Naive B cell (primary cell): ENCODE measurements around the gene KCNQ1. TPM values are rescaled to one million over a fixed set of nuclear protein-coding genes. Genes with fewer than 3 reads are reported as not detected.

ENCODE experiments used
- ATAC-seq, 2 donors: fragments of 150-1000 bp; cut with Tn5 transposase; 2 replicates each; pipeline ENCODE4 v1.10.0; 2021; ENCODE audit warnings: low read depth in 2 of 2, mild to moderate bottlenecking in 2 of 2, moderate library complexity in 2 of 2
- DNase-seq: peaks from one replicate; pipeline ENCODE4 v3.0.0; 2022
- H3K27ac Mint-ChIP-seq, 6 donors: one replicate each; pipeline ENCODE4 v1.8.0; 2020 to 2022; ENCODE audit warnings: mild to moderate bottlenecking in 6 of 6, mixed read lengths in 6 of 6, moderate library complexity in 5 of 6, inconsistent platforms in 2 of 6
- H3K27me3 Mint-ChIP-seq, 3 donors: one replicate each; pipeline ENCODE4 v1.8.0; 2021 to 2022; ENCODE audit warnings: mixed read lengths in 3 of 3, mild to moderate bottlenecking in 1 of 3
- H3K36me3 Mint-ChIP-seq, 2 donors: one replicate each; pipeline ENCODE4 v1.8.0; 2020 to 2022; ENCODE audit warnings: mixed read lengths in 2 of 2, inconsistent platforms in 1 of 2, mild to moderate bottlenecking in 1 of 2
- H3K4me1 Mint-ChIP-seq, 3 donors: one replicate each; pipeline ENCODE4 v1.8.0; 2020 to 2022; ENCODE audit warnings: mixed read lengths in 3 of 3, inconsistent platforms in 1 of 3, mild to moderate bottlenecking in 1 of 3, moderate library complexity in 1 of 3
- H3K4me3 Mint-ChIP-seq, 8 donors: one replicate each; pipeline ENCODE4 v1.8.0; 2020 to 2022; ENCODE audit warnings: mild to moderate bottlenecking in 8 of 8, mixed read lengths in 8 of 8, moderate library complexity in 8 of 8, inconsistent platforms in 2 of 8
- H3K9me3 Mint-ChIP-seq, 7 donors: one replicate each; pipeline ENCODE4 v1.8.0; 2020 to 2022; ENCODE audit warnings: mixed read lengths in 7 of 7, mild to moderate bottlenecking in 5 of 7, inconsistent platforms in 2 of 7, moderate library complexity in 1 of 7
- polyA plus RNA-seq, 6 donors: library from polyadenylated mRNA; unstranded; fragments of 300-500 nt; fragmentation: Illumina TruSeq; gene quantifications; one replicate each; pipeline ENCODE4 v1.2.3, GENCODE V29; 2021; ENCODE audit warnings: low read depth in 6 of 6

The KCNQ1 gene
- polyA plus RNA-seq, 6 donors from 2014 or later = 9.3 to 22.6 (median 10.3) TPM

- H3K4me3 Mint-ChIP-seq = no peak overlapping the region
- H3K9me3 Mint-ChIP-seq = peaks cover 42 to 96% (median 81%) of the 10 kb centered on the region in 7 donors
- no peak for ATAC-seq
These were observed 200.3 kb downstream of the KCNQ1 start for GRCh38 chr11:2644844-2645778.

DNA sequence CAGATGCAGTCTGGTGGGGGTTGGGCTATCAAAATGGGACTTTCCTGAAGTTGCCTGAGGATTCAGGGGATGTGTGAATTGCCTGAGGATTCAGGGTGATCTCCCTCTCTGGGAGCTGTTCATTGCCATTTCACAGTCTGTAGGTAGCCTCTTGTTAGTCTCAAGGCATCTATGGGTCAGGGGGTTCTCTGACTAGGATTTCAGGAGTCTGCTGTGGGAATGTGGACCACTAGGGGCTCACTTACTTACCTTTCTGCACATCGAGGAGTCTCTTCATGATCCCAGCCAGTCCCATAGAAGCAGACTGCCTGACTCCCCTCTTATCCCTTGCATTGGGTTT is 200.9 kb downstream of the KCNQ1 start:
- H3K27ac Mint-ChIP-seq = no peak overlapping the region
- H3K4me1 Mint-ChIP-seq = no peaks in the 10 kb centered on the region
- no peak for DNase-seq
- peaks cover 63 to 82% of the 10 kb centered on the region in 2 donors for H3K36me3 Mint-ChIP-seq
- H3K4me3 Mint-ChIP-seq = no peak overlapping the region
- H3K9me3 Mint-ChIP-seq = peaks cover 40 to 96% (median 82%) of the 10 kb centered on the region in 7 donors
- H3K27me3 Mint-ChIP-seq = peaks cover 0 to 15% (median 0%) of the 10 kb centered on the region in 3 donors
- ATAC-seq = no peak

More at GRCh38 chr11:2644844-2645778, 200.3 kb downstream of the KCNQ1 start:
- Mint-ChIP-seq H3K4me1 (no peaks in the 10 kb centered on the region), H3K27ac (peak overlapping the region in 1 of 6 donors; percentile 72), H3K27me3 (peaks cover 0 to 15% (median 0%) of the 10 kb centered on the region in 3 donors), H3K36me3 (peaks cover 68 to 82% of the 10 kb centered on the region in 2 donors)
- DNase-seq = no peak

DNA sequence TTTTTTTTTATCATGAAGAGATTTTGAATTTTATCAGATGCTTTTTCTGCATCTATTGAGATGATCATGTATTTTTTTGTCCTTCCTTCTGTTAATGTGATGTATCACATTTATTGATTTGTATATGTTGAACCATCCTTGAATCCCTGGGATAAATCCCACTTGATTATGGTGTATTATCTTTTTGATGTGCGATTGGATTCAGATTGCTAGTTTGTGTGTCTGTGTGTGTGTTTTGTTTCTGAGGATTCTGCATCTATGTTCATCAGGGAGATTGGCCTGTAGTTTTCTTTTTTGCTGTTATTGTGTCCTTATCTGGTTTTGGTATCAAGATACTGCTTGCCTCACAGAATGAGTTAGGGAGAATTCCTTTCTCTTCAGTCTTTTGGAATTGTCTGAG is 202.4 kb downstream of the KCNQ1 start:
- H3K27ac Mint-ChIP-seq = peak overlapping the region in 1 of 6 donors; percentile 59
- H3K4me1 Mint-ChIP-seq = no peaks in the 10 kb centered on the region
- ATAC-seq (no peak), DNase-seq (no peak)
- peaks cover 0 to 15% (median 0%) of the 10 kb centered on the region in 3 donors for H3K27me3 Mint-ChIP-seq
- peak overlapping the region in 1 of 8 donors; percentile 29 for H3K4me3 Mint-ChIP-seq
- H3K36me3 Mint-ChIP-seq = peaks cover 64 to 77% of the 10 kb centered on the region in 2 donors
- peaks cover 41 to 92% (median 78%) of the 10 kb centered on the region in 7 donors for H3K9me3 Mint-ChIP-seq

DNA sequence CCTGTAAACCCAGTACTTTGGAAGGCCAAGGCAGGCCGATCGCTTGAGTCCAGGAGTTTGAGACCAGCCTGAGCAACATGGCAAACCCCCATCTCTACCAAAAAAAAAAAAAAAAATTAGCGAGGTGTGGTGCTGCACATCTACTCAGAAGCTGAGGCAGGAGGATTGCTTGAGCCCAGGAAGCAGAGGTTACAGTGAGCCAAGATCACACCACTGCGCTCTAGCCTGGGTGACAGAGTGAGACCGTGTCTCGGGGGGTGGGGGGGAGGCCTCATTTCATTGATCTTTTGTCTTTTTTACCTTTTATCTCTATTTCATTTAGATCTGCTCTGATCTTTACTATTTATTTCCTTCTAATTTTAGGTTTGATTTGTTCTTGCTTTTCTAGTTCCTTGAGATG is 203.1 kb downstream of the KCNQ1 start:
- no peak for ATAC-seq
- H3K36me3 Mint-ChIP-seq = peaks cover 57 to 76% of the 10 kb centered on the region in 2 donors
- peaks cover 35 to 85% (median 71%) of the 10 kb centered on the region in 7 donors for H3K9me3 Mint-ChIP-seq

DNA sequence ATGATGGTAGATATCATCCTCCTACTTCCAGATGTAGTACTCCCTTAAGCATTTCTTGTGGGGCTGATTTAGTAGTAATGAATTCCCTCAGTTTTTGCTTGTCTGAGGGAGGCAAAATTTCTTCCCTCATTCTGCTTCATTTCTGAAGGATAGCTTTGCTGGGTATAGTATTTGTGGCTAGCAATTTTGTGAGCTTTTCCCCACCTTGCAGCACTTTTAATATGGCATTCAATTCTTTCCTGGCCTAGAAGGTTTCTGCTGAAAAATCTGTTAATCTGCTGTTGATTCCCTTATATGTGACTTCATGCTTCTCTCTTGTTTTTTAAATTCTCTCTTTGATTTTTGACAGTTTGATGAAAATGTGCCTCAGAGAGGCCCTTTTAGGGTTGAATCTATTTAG is 204.6 kb downstream of the KCNQ1 start:
- Mint-ChIP-seq H3K27ac (no peak overlapping the region), H3K9me3 (peaks cover 24 to 70% (median 58%) of the 10 kb centered on the region in 7 donors), H3K4me1 (peaks cover 0 to 3% (median 0%) of the 10 kb centered on the region in 3 donors), H3K36me3 (peaks cover 43 to 70% of the 10 kb centered on the region in 2 donors), H3K27me3 (peaks cover 0 to 10% (median 0%) of the 10 kb centered on the region in 3 donors), H3K4me3 (peak overlapping the region in 1 of 8 donors; percentile 2)
- DNase-seq (no peak), ATAC-seq (no peak)

More for the DNA sequence above, 203.1 kb downstream of the KCNQ1 start:
- DNase-seq = no peak
- Mint-ChIP-seq H3K4me3 (peak overlapping the region in 1 of 8 donors; percentile 25), H3K27ac (peak overlapping the region in 1 of 6 donors; percentile 16), H3K27me3 (peaks cover 0 to 15% (median 0%) of the 10 kb centered on the region in 3 donors), H3K4me1 (peaks cover 0 to 3% (median 0%) of the 10 kb centered on the region in 3 donors)

DNA sequence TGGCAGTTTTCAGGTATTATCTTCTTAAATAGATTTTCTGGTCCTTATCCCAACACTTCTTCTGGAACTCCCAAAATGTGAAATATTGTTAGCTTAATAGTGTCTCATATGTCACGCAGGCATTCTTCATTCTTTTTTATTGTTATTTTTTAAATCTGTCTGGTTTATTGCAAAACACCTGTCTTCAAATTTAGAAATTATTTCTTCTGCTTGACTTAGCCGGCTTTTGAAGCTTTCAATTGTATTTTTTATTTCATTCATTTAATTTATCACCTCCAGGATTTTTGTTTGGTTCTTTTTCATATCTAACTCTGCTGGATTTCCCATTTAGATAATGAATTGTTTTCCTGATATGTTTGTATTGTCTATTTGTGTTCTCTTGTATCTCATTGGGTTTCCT is 205.0 kb downstream of the KCNQ1 start:
- Mint-ChIP-seq H3K27ac (peak overlapping the region in 1 of 6 donors; percentile 65), H3K9me3 (peaks cover 24 to 66% (median 54%) of the 10 kb centered on the region in 7 donors), H3K36me3 (peaks cover 42 to 66% of the 10 kb centered on the region in 2 donors), H3K4me3 (peak overlapping the region in 1 of 8 donors; percentile 2), H3K27me3 (peaks cover 0 to 10% (median 0%) of the 10 kb centered on the region in 3 donors), H3K4me1 (peaks cover 0 to 7% (median 0%) of the 10 kb centered on the region in 3 donors)
- DNase-seq (no peak), ATAC-seq (no peak)

DNA sequence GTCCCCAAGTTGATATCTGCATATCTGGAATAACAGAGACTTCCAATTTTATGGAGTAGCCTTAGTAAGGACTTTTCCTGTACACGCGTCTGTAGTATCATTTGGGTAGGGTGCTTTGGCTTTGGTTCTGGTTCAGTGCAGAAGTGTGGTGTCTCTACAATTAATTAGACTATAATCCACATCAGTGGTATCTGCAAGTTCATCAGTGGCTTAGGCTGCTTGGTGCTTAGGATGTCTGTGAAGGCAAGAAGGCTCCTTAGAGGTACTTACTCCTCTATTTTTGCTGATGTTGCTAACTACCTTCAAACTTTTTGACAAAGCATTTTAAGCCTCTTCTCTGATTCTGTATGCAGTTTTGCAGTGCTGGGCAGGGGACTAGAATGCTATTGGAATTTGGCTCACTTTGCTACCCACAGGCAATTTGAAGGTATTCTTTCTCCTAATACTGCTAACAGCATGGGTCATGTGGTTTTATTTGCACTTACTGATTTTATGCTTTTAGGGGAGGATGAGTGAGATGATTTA is 205.6 kb downstream of the KCNQ1 start:
- H3K4me3 Mint-ChIP-seq = no peak overlapping the region
- H3K27me3 Mint-ChIP-seq = peaks cover 0 to 10% (median 0%) of the 10 kb centered on the region in 3 donors
- DNase-seq = no peak
- peaks cover 22 to 62% (median 51%) of the 10 kb centered on the region in 7 donors for H3K9me3 Mint-ChIP-seq
- H3K36me3 Mint-ChIP-seq = peaks cover 42 to 65% of the 10 kb centered on the region in 2 donors
- H3K4me1 Mint-ChIP-seq = peaks cover 0 to 7% (median 0%) of the 10 kb centered on the region in 3 donors
- no peak overlapping the region for H3K27ac Mint-ChIP-seq
- no peak for ATAC-seq

- Mint-ChIP-seq H3K27me3 (peaks cover 0 to 15% (median 0%) of the 10 kb centered on the region in 3 donors), H3K36me3 (peaks cover 42 to 71% of the 10 kb centered on the region in 2 donors), H3K4me3 (peak overlapping the region in 1 of 8 donors; percentile 29), H3K4me1 (peaks cover 5 to 7% (median 5%) of the 10 kb centered on the region in 3 donors), H3K27ac (peak overlapping the region in 3 of 6 donors; percentile 0 to 33 (median 23)), H3K9me3 (peaks cover 21 to 56% (median 47%) of the 10 kb centered on the region in 7 donors)
- ATAC-seq = no peak
- no peak for DNase-seq
These were observed 206.3 kb downstream of the KCNQ1 start for GRCh38 chr11:2651054-2651617.

GRCh38 chr11:2651826-2652271 is 207.0 kb downstream of the KCNQ1 start:
- Mint-ChIP-seq H3K4me3 (peak overlapping the region in 1 of 8 donors; percentile 9), H3K27me3 (peaks cover 0 to 17% (median 0%) of the 10 kb centered on the region in 3 donors), H3K27ac (no peak overlapping the region), H3K36me3 (peaks cover 40 to 75% of the 10 kb centered on the region in 2 donors), H3K4me1 (peaks cover 5 to 11% (median 9%) of the 10 kb centered on the region in 3 donors), H3K9me3 (peaks cover 21 to 49% (median 45%) of the 10 kb centered on the region in 7 donors)
- ATAC-seq (no peak), DNase-seq (no peak)

- no peak for DNase-seq
- Mint-ChIP-seq H3K36me3 (peaks cover 36 to 73% of the 10 kb centered on the region in 2 donors), H3K27ac (no peak overlapping the region), H3K9me3 (peaks cover 17 to 42% (median 38%) of the 10 kb centered on the region in 7 donors), H3K4me3 (no peak overlapping the region), H3K27me3 (peaks cover 0 to 11% (median 0%) of the 10 kb centered on the region in 3 donors), H3K4me1 (peaks cover 5 to 11% (median 9%) of the 10 kb centered on the region in 3 donors)
- no peak for ATAC-seq
These were observed 207.8 kb downstream of the KCNQ1 start for GRCh38 chr11:2652333-2653197.

DNA sequence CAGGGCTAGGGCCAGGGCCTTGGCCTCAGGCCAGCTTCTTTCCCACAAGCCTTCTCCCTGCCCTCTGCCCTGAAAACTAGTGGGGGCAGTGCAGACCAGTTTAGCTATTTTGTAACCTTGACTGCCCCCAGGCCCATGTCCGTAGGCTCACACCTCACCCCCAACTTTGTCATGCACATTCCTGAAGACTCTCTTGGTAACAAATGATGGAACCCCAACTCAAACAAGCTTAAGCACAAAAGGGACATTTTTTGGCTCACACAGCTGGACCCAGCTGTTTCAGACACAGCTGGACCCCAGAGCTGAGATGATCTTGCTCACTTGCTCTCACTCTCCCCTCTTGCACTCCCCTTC is 208.4 kb downstream of the KCNQ1 start:
- peaks cover 17 to 37% (median 32%) of the 10 kb centered on the region in 7 donors for H3K9me3 Mint-ChIP-seq
- no peak for ATAC-seq
- peaks cover 0 to 11% (median 0%) of the 10 kb centered on the region in 3 donors for H3K27me3 Mint-ChIP-seq
- H3K4me1 Mint-ChIP-seq = peaks cover 5 to 11% (median 9%) of the 10 kb centered on the region in 3 donors
- no peak overlapping the region for H3K27ac Mint-ChIP-seq
- no peak for DNase-seq
- peaks cover 35 to 67% of the 10 kb centered on the region in 2 donors for H3K36me3 Mint-ChIP-seq
- H3K4me3 Mint-ChIP-seq = no peak overlapping the region
